ENCODE measurements around the gene GZF1.

Gene GZF1

DNA sequence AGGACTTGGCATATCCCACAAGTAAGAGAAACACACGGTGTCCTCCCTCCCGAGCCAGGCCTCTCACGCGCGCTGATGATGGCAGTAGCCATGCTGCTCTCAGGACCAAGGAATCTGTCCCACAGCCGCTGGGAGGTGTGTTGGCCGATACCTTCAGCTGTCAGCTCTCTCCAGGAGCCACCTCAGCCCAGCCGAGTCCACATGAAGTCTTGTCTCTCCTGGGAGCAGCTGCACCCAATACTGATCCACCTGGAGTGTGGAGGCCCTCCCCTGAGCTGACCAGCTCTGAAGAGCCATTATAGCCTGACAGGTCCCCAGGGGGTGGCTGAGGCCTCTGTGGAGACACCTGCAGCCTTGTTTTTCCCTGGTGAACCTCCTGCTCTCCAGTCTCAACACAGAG lies 35.2 kb upstream of the GZF1 start:
- Histone ChIP-seq H3K4me2 (peak overlapping the region in 9 of 11 experiments; percentile 27 to 70 (median 52); a peak in 17 of 22 replicates), H4K20me1 (no peaks in the 10 kb centered on the region), H3K4me1 (peaks cover 18 to 31% (median 28%) of the 10 kb centered on the region in 10 experiments), H3K4me3 (no peak overlapping the region), H3K27ac (0 out of 22 replicates have a peak overlapping the region, but pooled peaks of 1 of the 11 experiments have one; percentile 2), H3K9me3 (replicated peaks in 1 of 11) (peaks cover 8 to 22% (median 12%) of the 10 kb centered on the region in 11 experiments; a peak in 20 of 22 replicates), H3K27me3 (no peaks in the 10 kb centered on the region), H3K36me3 (no peaks in the 10 kb centered on the region), H3K9ac (no peak overlapping the region)
- no peak for TF ChIP-seq Cebpa-rat (IDR thresholded peaks at IDR 0.05)

DNA sequence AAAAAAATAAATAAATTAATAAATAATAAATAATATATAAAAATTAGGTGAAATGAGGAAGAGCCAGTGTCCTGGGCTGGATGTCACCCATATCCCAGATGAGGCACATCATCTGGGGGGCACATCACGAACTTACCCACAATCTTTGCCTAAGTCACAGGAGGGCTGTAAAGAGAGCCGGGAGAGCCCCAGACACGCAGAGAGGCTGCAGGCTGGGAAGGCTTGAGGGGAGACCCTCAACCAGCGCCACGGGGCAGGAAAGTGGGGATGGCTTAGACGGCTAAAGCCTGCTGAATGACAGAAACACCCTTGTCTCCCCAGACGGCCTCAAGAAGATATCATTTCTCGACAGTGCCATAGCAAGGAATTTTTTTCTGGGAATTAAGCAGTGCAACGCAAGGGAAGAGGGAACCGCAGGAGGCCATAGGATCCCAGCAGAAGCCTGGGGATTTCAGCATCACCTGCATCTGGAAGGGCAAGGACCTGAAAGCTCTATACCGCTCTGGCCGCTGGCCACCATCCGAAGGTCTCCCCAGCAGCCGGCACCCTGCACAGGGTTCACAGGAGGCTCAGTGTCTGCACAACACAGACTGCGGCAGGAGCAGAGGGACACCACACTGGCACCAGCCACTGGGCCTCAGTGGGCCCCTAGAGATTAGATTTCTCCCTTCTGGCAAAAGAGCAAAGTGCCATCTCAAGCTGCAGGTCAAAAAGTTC lies 34.2 kb upstream of the GZF1 start:
- peaks cover 28 to 41% (median 38%) of the 10 kb centered on the region in 10 experiments for H3K4me1 ChIP-seq
- no peaks in the 10 kb centered on the region for H3K27me3 ChIP-seq
- H3K9me3 ChIP-seq (replicated peaks in 1 of 11) = peaks cover 8 to 22% (median 12%) of the 10 kb centered on the region in 11 experiments; a peak in 20 of 22 replicates
- no peaks in the 10 kb centered on the region for H4K20me1 ChIP-seq
- no peak overlapping the region for H3K27ac ChIP-seq
- H3K4me2 ChIP-seq = no peak overlapping the region
- no peak overlapping the region for H3K9ac ChIP-seq
- H3K36me3 ChIP-seq = no peaks in the 10 kb centered on the region
- H3K4me3 ChIP-seq = no peak overlapping the region
- no peak for TF ChIP-seq Cebpa-rat (IDR thresholded peaks at IDR 0.05)

DNA sequence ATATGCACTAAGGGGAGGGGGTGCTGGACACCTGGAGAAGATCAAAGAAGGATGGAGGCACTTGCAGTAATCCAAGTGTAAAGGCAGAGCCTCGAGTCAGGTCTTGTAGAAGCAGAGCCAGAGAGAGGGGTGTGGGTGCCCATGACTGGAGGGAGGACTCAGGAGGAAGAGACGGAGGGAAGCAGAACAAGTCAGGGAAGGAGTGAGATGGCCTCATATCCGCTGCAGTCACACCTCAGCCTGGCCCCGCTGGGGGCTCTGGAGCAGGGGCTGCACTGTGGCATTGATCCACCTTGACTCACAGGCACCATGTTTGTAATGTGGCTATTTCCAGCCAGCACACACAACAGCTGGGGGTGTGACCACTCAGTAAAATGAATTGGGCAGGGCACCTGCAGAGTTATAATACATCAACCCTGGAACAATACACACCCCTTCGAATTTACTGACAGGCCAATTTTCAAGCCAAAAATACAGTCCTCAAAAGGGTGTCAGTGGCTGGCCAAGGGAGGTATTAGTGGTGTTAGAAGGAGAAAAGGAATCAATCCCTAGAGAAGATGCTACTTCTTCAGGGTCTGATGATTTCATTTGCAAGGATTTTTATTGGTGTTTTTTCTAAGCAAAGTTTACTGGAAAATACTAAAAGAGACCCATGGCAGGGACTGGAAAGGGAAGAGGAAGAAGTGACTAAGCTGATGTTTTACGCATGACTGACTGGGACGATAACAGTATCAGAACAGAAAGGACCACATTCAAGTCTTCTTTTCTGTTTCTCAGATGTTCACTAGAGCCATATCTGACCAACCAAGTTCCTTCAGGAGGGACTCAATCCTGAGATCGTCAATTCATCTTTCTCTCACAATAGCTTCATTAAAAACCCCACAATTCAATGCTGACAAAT lies 30.3 kb upstream of the GZF1 start:
- Histone ChIP-seq H3K4me1 (peaks cover 34 to 61% (median 54%) of the 10 kb centered on the region in 10 experiments), H3K27ac (peak overlapping the region; percentile 5 to 67 (median 36); a peak in 17 of 22 replicates), H3K9me3 (replicated peaks in 1 of 11) (peaks cover 8 to 22% (median 12%) of the 10 kb centered on the region in 11 experiments; a peak in 20 of 22 replicates), H3K4me2 (peak overlapping the region; percentile 71 to 88 (median 83)), H3K9ac (peak overlapping the region in 1 of 11 experiments; percentile 7; a peak in 2 of 22 replicates), H3K36me3 (no peaks in the 10 kb centered on the region), H3K27me3 (no peaks in the 10 kb centered on the region), H3K4me3 (0 out of 20 replicates have a peak overlapping the region, but pooled peaks of 1 of the 10 experiments have one; percentile 0), H4K20me1 (no peaks in the 10 kb centered on the region)
- TF ChIP-seq Cebpa-rat (IDR thresholded peaks at IDR 0.05) = no peak

DNA sequence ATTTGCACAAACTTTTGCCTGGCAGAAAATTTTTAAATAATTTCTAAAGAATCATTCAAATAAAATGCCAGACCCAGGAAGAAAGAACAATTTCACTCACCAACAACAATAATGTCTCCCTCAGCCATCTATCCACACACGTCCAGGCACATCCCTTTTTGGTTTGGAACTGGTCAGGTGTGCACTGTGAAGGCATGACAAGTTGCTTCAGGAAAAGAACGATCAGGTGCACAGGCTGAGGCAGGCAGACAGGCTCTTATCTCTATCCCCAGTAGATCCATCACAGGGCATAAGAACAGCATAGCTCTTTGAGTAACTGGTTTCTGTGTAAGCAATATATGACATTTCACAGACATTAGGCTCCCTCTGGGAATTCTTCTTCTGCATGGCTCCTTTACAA lies 29.5 kb upstream of the GZF1 start:
- TF ChIP-seq Cebpa-rat (IDR thresholded peaks at IDR 0.05) = no peak

DNA sequence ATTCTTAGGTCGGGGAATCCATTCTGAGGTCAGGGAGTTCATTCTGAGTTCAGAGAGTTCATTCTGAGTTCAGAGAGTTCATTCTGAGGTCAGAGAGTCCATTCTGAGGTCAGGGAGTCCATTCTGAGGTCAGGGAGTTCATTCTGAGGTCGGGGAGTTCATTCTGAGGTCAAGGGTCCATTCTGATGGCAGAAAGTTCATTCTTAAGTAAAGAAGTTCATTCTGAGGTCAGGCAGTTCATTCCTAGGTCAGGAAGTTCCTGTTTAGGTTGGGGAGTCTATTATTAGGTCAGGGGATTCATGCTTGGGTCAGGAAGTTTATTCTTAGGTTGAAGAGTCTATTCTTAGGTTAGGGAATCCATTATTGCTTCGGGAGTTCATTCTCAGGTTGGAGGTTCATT lies 27.9 kb upstream of the GZF1 start:
- Histone ChIP-seq H3K36me3 (no peaks in the 10 kb centered on the region), H3K27ac (peak overlapping the region in 5 of 11 experiments; percentile 3 to 48 (median 20); a peak in 5 of 22 replicates), H3K4me3 (0 out of 20 replicates have a peak overlapping the region, but pooled peaks of 2 of the 10 experiments have one; percentile 4 to 15), H3K9me3 (replicated peaks in 1 of 11) (peaks cover 8 to 14% (median 11%) of the 10 kb centered on the region in 11 experiments; a peak in 20 of 22 replicates), H4K20me1 (no peaks in the 10 kb centered on the region), H3K9ac (no peak overlapping the region), H3K4me2 (peak overlapping the region; percentile 13 to 86 (median 83); a peak in 21 of 22 replicates), H3K4me1 (peaks cover 34 to 65% (median 50%) of the 10 kb centered on the region in 10 experiments), H3K27me3 (no peaks in the 10 kb centered on the region)
- no peak for TF ChIP-seq Cebpa-rat (IDR thresholded peaks at IDR 0.05)

More for the DNA sequence above, 29.5 kb upstream of the GZF1 start:
- no peak overlapping the region for H3K4me3 ChIP-seq
- peaks cover 34 to 64% (median 50%) of the 10 kb centered on the region in 10 experiments for H3K4me1 ChIP-seq
- H3K27me3 ChIP-seq = no peaks in the 10 kb centered on the region
- no peak overlapping the region for H3K9ac ChIP-seq
- peak overlapping the region; percentile 71 to 88 (median 83) for H3K4me2 ChIP-seq
- H3K9me3 ChIP-seq (replicated peaks in 1 of 11) = peaks cover 8 to 22% (median 12%) of the 10 kb centered on the region in 11 experiments; a peak in 20 of 22 replicates
- no peaks in the 10 kb centered on the region for H4K20me1 ChIP-seq
- peak overlapping the region in 5 of 11 experiments; percentile 21 to 67 (median 50); a peak in 9 of 22 replicates for H3K27ac ChIP-seq
- no peaks in the 10 kb centered on the region for H3K36me3 ChIP-seq

DNA sequence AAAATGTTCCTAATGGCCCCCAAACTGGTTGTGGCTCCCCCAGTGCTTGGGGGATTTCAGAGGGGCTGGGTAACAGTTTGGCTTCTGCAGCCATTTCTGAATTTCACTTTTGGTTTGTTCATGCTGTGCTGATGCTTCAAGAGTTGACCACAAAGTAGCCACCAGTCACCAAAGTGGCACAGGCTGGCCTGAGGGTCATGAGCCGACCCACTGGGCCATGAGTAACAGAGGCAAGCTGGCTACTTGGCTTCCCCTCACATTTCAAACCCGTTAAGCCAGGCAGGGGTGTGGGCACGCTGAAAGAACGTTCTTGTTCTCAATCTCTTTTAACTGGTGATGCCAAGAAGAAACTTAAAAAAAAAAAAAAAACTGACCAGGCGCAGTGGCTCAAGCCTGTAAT lies 26.5 kb upstream of the GZF1 start:
- Histone ChIP-seq H3K36me3 (no peaks in the 10 kb centered on the region), H3K27ac (no peak overlapping the region), H4K20me1 (no peaks in the 10 kb centered on the region), H3K4me2 (peak overlapping the region in 8 of 11 experiments; percentile 78 to 86 (median 83); a peak in 10 of 22 replicates), H3K4me3 (no peak overlapping the region), H3K9ac (no peak overlapping the region), H3K27me3 (no peaks in the 10 kb centered on the region), H3K9me3 (replicated peaks in 1 of 11) (no peaks in the 10 kb centered on the region), H3K4me1 (peaks cover 37 to 72% (median 52%) of the 10 kb centered on the region in 10 experiments)
- TF ChIP-seq Cebpa-rat (IDR thresholded peaks at IDR 0.05) = no peak

DNA sequence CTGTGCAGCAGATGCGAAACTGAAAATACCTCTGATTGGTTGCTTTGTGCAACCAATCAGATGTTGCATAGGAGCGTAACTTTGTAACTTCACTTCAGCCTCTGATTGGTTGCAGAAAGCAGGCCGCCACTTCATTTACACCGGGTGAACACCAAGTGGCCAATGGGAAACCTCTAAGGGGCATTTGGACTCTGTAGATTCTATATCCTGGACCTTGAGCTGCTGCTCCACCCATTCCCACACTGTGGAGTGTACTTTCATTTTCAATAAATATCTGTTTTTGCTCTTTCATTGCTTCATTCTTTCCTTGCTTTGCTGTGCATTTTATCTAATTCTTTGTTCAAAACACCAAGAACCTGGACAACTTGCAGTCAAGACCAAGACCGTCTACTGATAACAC lies 25.5 kb upstream of the GZF1 start:
- no peak overlapping the region for H3K9ac ChIP-seq
- no peak for TF ChIP-seq Cebpa-rat (IDR thresholded peaks at IDR 0.05)
- no peaks in the 10 kb centered on the region for H4K20me1 ChIP-seq
- no peak overlapping the region for H3K4me3 ChIP-seq
- H3K27me3 ChIP-seq = no peaks in the 10 kb centered on the region
- H3K27ac ChIP-seq = no peak overlapping the region
- no peaks in the 10 kb centered on the region for H3K36me3 ChIP-seq
- H3K9me3 ChIP-seq (replicated peaks in 1 of 11) = no peaks in the 10 kb centered on the region
- 0 out of 22 replicates have a peak overlapping the region, but pooled peaks of 1 of the 11 experiments have one; percentile 11 for H3K4me2 ChIP-seq
- H3K4me1 ChIP-seq = peaks cover 30 to 63% (median 44%) of the 10 kb centered on the region in 10 experiments

DNA sequence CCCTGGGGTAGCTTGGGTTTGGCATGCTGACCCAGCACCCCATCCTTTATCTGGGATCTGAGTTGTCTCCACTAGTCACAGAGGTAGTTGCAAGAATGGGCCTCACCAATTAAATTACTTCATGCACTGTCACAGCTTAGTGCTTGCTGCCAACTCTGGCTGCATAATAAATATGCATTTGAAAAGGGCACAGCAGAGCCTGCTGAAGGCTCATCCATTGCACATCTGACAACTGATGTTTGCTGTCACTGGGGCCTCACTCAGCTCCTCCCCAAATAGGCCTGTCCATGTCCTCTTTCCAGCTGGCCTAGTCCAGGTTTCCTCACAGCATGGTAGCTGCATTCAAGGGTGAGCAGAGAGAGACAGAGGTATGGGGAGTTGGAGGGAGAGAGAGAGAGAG lies 24.7 kb upstream of the GZF1 start:
- no peak overlapping the region for H3K9ac ChIP-seq
- H3K36me3 ChIP-seq = no peaks in the 10 kb centered on the region
- no peak overlapping the region for H3K4me2 ChIP-seq
- no peaks in the 10 kb centered on the region for H3K9me3 ChIP-seq (replicated peaks in 1 of 11)
- no peak for TF ChIP-seq Cebpa-rat (IDR thresholded peaks at IDR 0.05)
- no peaks in the 10 kb centered on the region for H4K20me1 ChIP-seq
- no peak overlapping the region for H3K27ac ChIP-seq
- peaks cover 22 to 58% (median 36%) of the 10 kb centered on the region in 10 experiments for H3K4me1 ChIP-seq
- no peak overlapping the region for H3K4me3 ChIP-seq
- no peaks in the 10 kb centered on the region for H3K27me3 ChIP-seq
